ENCODE data around the gene SORCS1.

GRCh38 chr10:106967452-106967851 is 197.1 kb downstream of the SORCS1 start:
- TF ChIP-seq, protein P1, sequence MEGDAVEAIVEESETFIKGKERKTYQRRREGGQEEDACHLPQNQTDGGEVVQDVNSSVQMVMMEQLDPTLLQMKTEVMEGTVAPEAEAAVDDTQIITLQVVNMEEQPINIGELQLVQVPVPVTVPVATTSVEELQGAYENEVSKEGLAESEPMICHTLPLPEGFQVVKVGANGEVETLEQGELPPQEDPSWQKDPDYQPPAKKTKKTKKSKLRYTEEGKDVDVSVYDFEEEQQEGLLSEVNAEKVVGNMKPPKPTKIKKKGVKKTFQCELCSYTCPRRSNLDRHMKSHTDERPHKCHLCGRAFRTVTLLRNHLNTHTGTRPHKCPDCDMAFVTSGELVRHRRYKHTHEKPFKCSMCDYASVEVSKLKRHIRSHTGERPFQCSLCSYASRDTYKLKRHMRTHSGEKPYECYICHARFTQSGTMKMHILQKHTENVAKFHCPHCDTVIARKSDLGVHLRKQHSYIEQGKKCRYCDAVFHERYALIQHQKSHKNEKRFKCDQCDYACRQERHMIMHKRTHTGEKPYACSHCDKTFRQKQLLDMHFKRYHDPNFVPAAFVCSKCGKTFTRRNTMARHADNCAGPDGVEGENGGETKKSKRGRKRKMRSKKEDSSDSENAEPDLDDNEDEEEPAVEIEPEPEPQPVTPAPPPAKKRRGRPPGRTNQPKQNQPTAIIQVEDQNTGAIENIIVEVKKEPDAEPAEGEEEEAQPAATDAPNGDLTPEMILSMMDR (IDR thresholded peaks at IDR 0.05) = no peak
- TF ChIP-seq EZH2 (IDR thresholded peaks at IDR 0.05) = no peak

All from neural progenitor cell (in vitro differentiated cells).